ENCODE results near the gene PACSIN2.

GRCh38 chr22:43039800-43040199 lies 24.9 kb upstream of the PACSIN2 start:
- TF ChIP-seq CTCF (conservative IDR thresholded peaks at IDR 0.05) (no peak), EZH2 (IDR thresholded peaks at IDR 0.05; ENCODE audit: low read depth) (no peak)
